Transverse colon (tissue), 4 donors: Measurements from ENCODE around the gene KATNBL1. TPM values are rescaled to one million over a fixed set of nuclear protein-coding genes. Genes with fewer than 3 reads are reported as not detected.
"Not testable (repeated sequence)": the region's sequence is repeated elsewhere in the genome, so short reads cannot be mapped to it uniquely, and the experiment has no call there.

Source experiments
- DNase-seq: peaks from one replicate; pipeline ENCODE4 v3.0.0-alpha.2; 2019
- H3K27ac ChIP-seq, 4 donors: fragments of 200-600 bp; sonication (generic); 2 replicates each; pipeline ENCODE4 v1.5.1; 2016 to 2018; ENCODE audit warnings: inconsistent platforms in 4 of 4
- H3K27me3 ChIP-seq: fragments of 200-600 bp; sonication (generic); 2 replicates; pipeline ENCODE4 v1.5.1; 2017; ENCODE audit warnings: inconsistent platforms
- H3K36me3 ChIP-seq, 4 donors: fragments of 200-600 bp; sonication (generic); 2 replicates each; pipeline ENCODE4 v1.5.1; 2017 to 2019; ENCODE audit warnings: inconsistent platforms in 4 of 4
- H3K4me1 ChIP-seq, 4 donors: fragments of 200-600 bp; sonication (generic); 2 replicates each; pipeline ENCODE4 v1.5.1; 2017 to 2020; ENCODE audit warnings: inconsistent platforms in 4 of 4
- H3K4me3 ChIP-seq, 4 donors: fragments of 200-600 bp; sonication (generic); 1 replicate in 1 of 4; 2 replicates in 3 of 4; pipeline versions ENCODE4 v1.5.1 to v1.6.1; 2017 to 2019; ENCODE audit warnings: inconsistent platforms in 4 of 4
- H3K9me3 ChIP-seq, 2 donors: fragments of 200-600 bp; sonication (generic); 2 replicates each; pipeline ENCODE4 v1.5.1; 2017 to 2019; ENCODE audit warnings: inconsistent platforms in 2 of 2
- EP300 ChIP-seq: sonication (generic); formaldehyde crosslinking; IDR thresholded peaks from one replicate; pipeline ENCODE4 v1.6.1; 2017; ENCODE audit warnings: antibody characterized with exemption, low read depth
- POLR2A ChIP-seq: fragments of 450-650 bp; IDR thresholded peaks from one replicate; pipeline ENCODE4 v1.6.1; 2016; ENCODE audit warnings: antibody characterized with exemption, mild to moderate bottlenecking, moderate library complexity
- POLR2AphosphoS5 ChIP-seq, 3 donors: sonication (generic); formaldehyde crosslinking; IDR thresholded peaks; one replicate each; pipeline ENCODE4 v1.6.1; 2016; ENCODE audit warnings: antibody characterized with exemption in 3 of 3
- WGBS, 2 donors: methylation state at CpG; one replicate each; pipeline ENCODE4 v1.1.5; 2018; ENCODE audit warnings: low coverage in 1 of 2; 5-methylcytosine and 5-hydroxymethylcytosine counted together
- in situ Hi-C, 4 donors: fragments of 200-750 bp; cut with MboI; loops; one replicate each; pipeline versions ENCODE4 v1.15.0 to v1.15.1; 2017; ENCODE audit warnings: low sequenced_read_pairs in 3 of 4, low pct_ligation_motif_present in 1 of 4, low pct_unique_long_range_greater_than_20kb in 1 of 4
- intact Hi-C: fragments of 100-400 bp; cut with DNase I; formaldehyde crosslinking; loops from one replicate; pipeline ENCODE4 v1.15.1; 2023; ENCODE audit warnings: low total_unique reads
- total RNA-seq, 4 donors: library from RNA; depleted of rRNA; stranded (reverse); fragments of >200 nt; gene quantifications; one replicate each; pipeline ENCODE4 v1.1.0, GENCODE V29; 2016
- TF ChIP-seq, protein P1 (sequence below), 5 experiments: fragments of 200-600 bp in 3 of 5; fragments of 450-650 bp in 2 of 5; sonication (generic) in 3 of 5; IDR thresholded peaks; 1 replicate in 2 of 5; 2 replicates in 3 of 5; pipeline ENCODE4 v1.5.1; 2016 to 2017; ENCODE audit warnings: antibody characterized with exemption in 5 of 5, inconsistent platforms in 3 of 5, mild to moderate bottlenecking in 2 of 5, moderate library complexity in 1 of 5

KATNBL1 gene
- total RNA-seq, 4 donors from 2014 or later, result 41.1 to 137 (median 80.3) TPM

- H3K36me3 ChIP-seq, result no peaks in the 10 kb centered on the region
- in situ Hi-C loops, result no loop called here
- no peaks in the 10 kb centered on the region for H3K27me3 ChIP-seq
- 60 to 93% methylated on average over 1 to 5 of the region's 5 CpGs for WGBS, 2 donors
- H3K27ac ChIP-seq, result no peak overlapping the region
- TF ChIP-seq, protein P1, sequence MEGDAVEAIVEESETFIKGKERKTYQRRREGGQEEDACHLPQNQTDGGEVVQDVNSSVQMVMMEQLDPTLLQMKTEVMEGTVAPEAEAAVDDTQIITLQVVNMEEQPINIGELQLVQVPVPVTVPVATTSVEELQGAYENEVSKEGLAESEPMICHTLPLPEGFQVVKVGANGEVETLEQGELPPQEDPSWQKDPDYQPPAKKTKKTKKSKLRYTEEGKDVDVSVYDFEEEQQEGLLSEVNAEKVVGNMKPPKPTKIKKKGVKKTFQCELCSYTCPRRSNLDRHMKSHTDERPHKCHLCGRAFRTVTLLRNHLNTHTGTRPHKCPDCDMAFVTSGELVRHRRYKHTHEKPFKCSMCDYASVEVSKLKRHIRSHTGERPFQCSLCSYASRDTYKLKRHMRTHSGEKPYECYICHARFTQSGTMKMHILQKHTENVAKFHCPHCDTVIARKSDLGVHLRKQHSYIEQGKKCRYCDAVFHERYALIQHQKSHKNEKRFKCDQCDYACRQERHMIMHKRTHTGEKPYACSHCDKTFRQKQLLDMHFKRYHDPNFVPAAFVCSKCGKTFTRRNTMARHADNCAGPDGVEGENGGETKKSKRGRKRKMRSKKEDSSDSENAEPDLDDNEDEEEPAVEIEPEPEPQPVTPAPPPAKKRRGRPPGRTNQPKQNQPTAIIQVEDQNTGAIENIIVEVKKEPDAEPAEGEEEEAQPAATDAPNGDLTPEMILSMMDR (IDR thresholded peaks at IDR 0.05), result no peak
- no peak for TF ChIP-seq EP300
- no peak for TF ChIP-seq POLR2AphosphoS5 (IDR thresholded peaks at IDR 0.05)
- peaks cover 0 to 7% (median 1%) of the 10 kb centered on the region in 4 donors for H3K4me1 ChIP-seq
- H3K9me3 ChIP-seq, result no peaks in the 10 kb centered on the region
- intact Hi-C loops, result no loop called here
- H3K4me3 ChIP-seq, result no peak overlapping the region
- no peak for DNase-seq
Observed at GRCh38 chr15:34188711-34189110, 21.2 kb downstream of the KATNBL1 start.

DNA sequence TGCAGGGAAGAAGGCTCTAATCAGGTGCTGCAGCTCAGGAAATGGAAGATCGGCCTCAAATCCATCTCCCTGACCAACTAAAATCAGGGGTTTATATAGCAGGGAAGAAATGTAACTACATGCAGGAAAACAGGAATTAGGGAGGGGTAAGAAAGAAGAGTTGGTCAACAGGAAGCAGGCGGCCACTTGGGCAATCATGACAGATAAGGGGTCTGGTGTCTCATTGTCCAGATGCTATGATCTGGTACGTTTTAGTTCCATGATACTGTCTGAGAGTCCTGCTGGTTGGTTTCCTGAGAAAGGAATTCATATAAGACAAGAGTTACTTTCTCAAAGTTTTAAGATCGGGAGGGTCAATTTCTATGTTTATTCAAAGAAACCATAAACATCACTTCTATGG lies 24.2 kb downstream of the KATNBL1 start:
- no peaks in the 10 kb centered on the region for H3K36me3 ChIP-seq
- H3K27me3 ChIP-seq, result no peaks in the 10 kb centered on the region
- no peak for TF ChIP-seq POLR2A
- no peak for TF ChIP-seq POLR2AphosphoS5 (IDR thresholded peaks at IDR 0.05)
- no peak for TF ChIP-seq EP300
- TF ChIP-seq, protein P1 (IDR thresholded peaks at IDR 0.05), result no peak
- H3K9me3 ChIP-seq, result no peaks in the 10 kb centered on the region
- intact Hi-C loops (no loop called here), in situ Hi-C loops (no loop called here)
- peaks cover 0 to 7% (median 1%) of the 10 kb centered on the region in 4 donors for H3K4me1 ChIP-seq
- H3K27ac ChIP-seq, result no peak overlapping the region
- no peak overlapping the region for H3K4me3 ChIP-seq
- 84 to 91% methylated on average over 4 of the region's 4 CpGs for WGBS, 2 donors
- DNase-seq, result no peak

GRCh38 chr15:34182942-34183341 lies 27.0 kb downstream of the KATNBL1 start:
- Histone ChIP-seq H3K27me3 (no peaks in the 10 kb centered on the region), H3K4me3 (no peak overlapping the region), H3K9me3 (no peaks in the 10 kb centered on the region), H3K36me3 (no peaks in the 10 kb centered on the region), H3K27ac (no peak overlapping the region), H3K4me1 (no peaks in the 10 kb centered on the region)
- WGBS, 2 donors, result 60 to 79% methylated on average over 3 to 4 of the region's 4 CpGs
- DNase-seq, result no peak
- in situ Hi-C loops (no loop called here), intact Hi-C loops (no loop called here)
- TF ChIP-seq EP300, result no peak
- no peak for TF ChIP-seq POLR2A
- TF ChIP-seq, protein P1 (IDR thresholded peaks at IDR 0.05), result no peak
- TF ChIP-seq POLR2AphosphoS5 (IDR thresholded peaks at IDR 0.05), result no peak

GRCh38 chr15:34179234-34179633 lies 30.7 kb downstream of the KATNBL1 start:
- H3K36me3 ChIP-seq, result no peaks in the 10 kb centered on the region
- 96 to 97% methylated on average over 3 of the region's 3 CpGs for WGBS, 2 donors
- H3K9me3 ChIP-seq, result peaks cover under 1 to 4% of the 10 kb centered on the region in 2 donors
- DNase-seq, result no peak
- H3K27me3 ChIP-seq, result no peaks in the 10 kb centered on the region
- intact Hi-C loops, result no loop called here
- in situ Hi-C loops, result no loop called here
- no peak overlapping the region for H3K4me3 ChIP-seq
- H3K27ac ChIP-seq, result no peak overlapping the region
- TF ChIP-seq EP300, result no peak
- TF ChIP-seq POLR2AphosphoS5 (IDR thresholded peaks at IDR 0.05), result no peak
- TF ChIP-seq POLR2A, result no peak
- TF ChIP-seq, protein P1 (IDR thresholded peaks at IDR 0.05), result no peak
- no peaks in the 10 kb centered on the region for H3K4me1 ChIP-seq

- Histone ChIP-seq H3K9me3 (peaks cover 15 to 16% of the 10 kb centered on the region in 2 donors), H3K36me3 (peaks cover 0 to 23% (median 11%) of the 10 kb centered on the region in 4 donors)
- WGBS, 2 donors, result 95 to 100% methylated on average over 1 to 14 of the region's 14 CpGs
- H3K4me1 ChIP-seq, in situ Hi-C loops, H3K4me3 ChIP-seq, H3K27ac ChIP-seq, H3K27me3 ChIP-seq, DNase-seq, intact Hi-C loops: not testable (repeated sequence)
Observed at GRCh38 chr15:34165987-34166573, 43.8 kb downstream of the KATNBL1 start.
